Stimulated activated CD8-positive, alpha-beta memory T cell treated with anti-CD3 and anti-CD28 coated beads, Interleukin-15, amount 100 ng/mL, for 48 hours (primary cell): ENCODE measurements around the gene QRICH2.
"Not testable (repeated sequence)": the region's sequence is repeated elsewhere in the genome, so short reads cannot be mapped to it uniquely, and the experiment has no call there.

Experiments used
- DNase-seq, 2 donors: peaks; one replicate each; pipeline ENCODE4 v3.0.0-alpha.2; 2020; ENCODE audit warnings: low read depth in 2 of 2

The QRICH2 gene, protein sequence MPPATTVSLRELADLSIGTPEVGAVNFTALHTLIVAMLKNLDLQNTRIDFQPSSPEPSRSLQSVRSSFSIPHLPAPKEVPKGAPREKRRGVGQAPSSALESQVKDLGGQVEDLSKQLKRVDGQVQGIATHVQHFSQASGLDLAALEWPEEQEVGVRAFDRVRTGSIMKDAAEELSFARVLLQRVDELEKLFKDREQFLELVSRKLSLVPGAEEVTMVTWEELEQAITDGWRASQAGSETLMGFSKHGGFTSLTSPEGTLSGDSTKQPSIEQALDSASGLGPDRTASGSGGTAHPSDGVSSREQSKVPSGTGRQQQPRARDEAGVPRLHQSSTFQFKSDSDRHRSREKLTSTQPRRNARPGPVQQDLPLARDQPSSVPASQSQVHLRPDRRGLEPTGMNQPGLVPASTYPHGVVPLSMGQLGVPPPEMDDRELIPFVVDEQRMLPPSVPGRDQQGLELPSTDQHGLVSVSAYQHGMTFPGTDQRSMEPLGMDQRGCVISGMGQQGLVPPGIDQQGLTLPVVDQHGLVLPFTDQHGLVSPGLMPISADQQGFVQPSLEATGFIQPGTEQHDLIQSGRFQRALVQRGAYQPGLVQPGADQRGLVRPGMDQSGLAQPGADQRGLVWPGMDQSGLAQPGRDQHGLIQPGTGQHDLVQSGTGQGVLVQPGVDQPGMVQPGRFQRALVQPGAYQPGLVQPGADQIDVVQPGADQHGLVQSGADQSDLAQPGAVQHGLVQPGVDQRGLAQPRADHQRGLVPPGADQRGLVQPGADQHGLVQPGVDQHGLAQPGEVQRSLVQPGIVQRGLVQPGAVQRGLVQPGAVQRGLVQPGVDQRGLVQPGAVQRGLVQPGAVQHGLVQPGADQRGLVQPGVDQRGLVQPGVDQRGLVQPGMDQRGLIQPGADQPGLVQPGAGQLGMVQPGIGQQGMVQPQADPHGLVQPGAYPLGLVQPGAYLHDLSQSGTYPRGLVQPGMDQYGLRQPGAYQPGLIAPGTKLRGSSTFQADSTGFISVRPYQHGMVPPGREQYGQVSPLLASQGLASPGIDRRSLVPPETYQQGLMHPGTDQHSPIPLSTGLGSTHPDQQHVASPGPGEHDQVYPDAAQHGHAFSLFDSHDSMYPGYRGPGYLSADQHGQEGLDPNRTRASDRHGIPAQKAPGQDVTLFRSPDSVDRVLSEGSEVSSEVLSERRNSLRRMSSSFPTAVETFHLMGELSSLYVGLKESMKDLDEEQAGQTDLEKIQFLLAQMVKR (N-terminal part only)

DNA sequence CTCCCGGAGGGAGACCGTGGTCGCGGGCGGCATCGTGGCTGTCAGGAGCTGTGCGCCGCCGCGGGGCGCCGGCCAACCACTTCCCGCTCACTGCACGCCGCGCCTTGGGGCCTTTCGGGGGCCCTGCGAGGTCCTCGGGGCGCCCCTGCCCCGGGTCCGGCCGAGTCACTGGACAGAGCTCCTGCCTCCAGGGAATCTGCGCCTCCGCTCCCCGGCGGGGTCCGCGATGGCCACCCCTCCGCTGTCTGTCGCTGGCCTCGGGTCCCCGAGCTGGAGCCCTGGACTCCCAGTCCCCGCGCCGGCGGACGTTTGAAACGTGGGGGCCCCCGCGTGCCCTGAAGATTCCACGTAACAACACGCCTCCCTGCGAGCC, at the start of gene QRICH2:
Gene QRICH2 (minus strand): TSS at position 311 of the 373 bp plus-strand sequence. CDS start 278 bp downstream, at position 33.
- no peak for DNase-seq

DNA sequence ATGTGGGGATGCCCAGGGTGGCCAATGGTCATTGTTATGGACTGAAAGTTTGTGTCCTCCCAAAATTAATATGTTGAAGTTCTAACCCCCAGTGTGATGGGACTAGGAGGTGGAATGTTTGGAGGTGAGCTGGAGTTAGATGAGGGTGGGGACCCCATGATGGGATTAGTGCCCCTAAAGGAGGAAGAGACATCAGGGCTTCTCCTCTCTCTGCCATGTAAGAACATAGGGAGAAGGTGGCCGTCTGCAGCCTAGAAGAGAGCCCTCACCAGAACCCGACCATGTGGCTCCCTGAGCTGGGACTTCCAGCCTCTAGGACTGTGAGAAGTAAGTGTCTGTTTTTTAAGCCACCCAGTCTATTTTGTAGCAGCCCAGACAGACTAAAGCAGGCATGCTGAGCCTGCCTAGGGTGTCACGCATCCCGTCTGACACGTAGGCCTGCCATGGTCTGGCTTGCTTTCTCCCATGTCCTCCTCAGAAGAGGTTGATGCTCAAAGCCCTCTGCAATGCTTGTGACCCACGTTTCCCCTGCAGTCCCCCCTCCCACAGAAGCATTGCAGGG, 49.6 kb upstream of the QRICH2 start:
- DNase-seq: no peak

DNA sequence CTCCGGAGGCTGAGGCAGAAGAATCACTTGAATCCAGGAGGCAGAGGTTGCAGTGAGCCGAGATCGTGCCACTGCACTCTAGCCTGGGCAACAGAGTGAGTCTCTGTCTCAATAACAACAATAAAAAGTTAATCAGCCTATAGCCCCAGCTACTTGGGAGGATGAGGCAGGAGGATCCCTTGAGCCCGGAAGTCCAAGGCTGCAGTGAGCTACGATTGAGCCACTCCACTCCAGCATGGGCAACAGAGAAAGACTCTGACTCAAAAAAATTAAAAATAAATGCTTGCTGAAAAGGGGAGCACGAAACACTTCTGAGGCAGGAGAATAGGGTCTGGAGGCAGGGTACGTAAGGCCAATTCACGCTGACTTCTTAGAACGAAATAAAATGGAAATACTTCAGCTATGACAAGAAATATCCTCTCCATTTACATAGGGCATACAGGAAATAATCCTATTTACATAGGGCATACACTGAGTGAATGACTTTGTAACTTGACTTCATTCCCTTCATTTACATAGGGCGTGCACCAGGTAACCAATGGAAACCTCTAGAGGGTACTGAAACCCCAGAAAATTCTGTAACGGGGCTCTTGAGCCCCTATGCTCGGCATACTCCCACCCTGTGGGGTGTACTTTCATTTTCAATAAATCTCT, 48.9 kb upstream of the QRICH2 start:
- no peak for DNase-seq

DNA sequence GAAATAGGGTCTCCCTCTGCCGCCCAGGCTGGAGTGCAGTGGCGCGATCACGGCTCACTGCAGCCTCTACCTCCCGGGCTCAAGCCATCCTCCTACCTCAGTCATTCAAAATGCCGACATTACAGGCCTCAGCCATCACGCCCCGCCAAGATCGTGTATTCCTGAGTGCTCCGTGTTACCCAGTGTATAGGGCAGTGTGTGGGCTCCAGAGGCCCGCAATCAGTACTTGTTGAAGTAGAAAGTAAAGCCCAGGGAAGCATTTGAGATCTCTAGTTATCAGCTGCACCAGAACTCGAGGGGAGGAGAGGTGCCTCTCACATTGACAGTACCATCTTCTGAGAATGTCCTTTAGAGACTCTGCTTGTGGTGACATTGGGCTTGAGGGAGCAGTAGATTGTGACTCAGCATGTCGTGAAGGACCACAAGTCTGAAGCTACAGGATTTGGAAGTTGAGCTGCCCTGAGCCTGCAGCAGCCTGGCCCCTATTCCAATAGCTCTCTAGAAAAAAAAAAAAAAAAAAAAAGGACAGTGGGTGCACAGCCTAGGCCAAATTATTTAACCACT, 46.8 kb upstream of the QRICH2 start:
- no peak for DNase-seq

DNA sequence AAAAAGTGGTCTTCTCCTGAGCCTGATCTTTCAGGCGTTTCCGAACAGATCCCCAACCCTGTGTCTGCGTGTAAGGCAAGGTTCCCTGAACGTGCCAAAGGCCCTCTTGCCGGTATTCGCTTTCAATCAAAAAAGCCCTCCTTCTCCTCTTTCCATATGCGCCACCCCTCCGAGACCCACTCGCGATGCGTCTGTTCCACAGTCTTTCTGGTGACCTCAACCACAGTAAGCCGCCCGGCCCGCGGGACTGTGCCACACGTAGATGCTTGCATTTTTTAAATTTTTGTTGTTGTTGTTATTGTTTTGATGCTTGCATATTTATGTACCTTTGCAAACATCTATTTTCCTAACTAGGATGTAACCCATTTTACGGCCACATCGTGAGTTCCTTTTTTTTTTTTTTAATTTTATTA, 46.2 kb upstream of the QRICH2 start:
- no peak for DNase-seq

DNA sequence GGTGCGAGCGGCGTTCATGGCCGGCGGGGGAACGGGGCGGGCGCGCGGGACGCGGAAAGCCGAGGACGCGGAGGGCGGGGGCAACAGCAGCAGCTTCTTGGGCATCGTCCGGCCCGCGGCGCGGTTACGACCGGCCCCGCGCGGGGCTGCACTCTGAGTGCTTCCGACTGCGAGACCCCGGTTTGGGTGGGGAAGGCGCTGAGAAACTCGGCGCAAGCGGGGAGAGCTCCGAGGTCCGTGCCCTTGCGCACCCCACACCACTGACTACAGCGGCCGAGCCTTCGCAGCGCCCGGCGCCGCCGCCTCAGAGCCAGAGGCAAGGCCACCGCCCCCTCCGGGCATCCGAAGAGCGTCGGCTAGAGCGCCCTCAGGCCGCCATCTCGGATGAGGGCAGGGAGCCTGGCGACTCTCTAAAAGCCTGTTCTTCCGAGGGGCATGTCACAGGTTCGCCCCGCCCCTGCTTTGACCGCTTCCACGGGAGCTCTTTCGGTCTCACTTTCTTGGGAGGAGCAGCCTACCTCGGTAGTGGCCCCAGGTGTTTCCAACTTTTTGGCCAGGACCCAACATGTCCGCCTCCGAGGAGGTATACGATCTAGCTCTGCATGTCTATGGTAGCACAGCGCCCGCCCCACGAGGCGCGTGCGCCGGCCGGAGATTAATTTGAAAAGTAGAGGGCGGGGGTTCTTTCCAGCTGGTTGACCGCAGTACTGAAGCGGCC, 45.7 kb upstream of the QRICH2 start, which contains the start of gene PRPSAP1:
Gene PRPSAP1 (minus strand): TSS at position 318 of the 718 bp plus-strand sequence. CDS start 213 bp downstream, at position 105.
- peak; percentile 72 to 78 for DNase-seq

DNA sequence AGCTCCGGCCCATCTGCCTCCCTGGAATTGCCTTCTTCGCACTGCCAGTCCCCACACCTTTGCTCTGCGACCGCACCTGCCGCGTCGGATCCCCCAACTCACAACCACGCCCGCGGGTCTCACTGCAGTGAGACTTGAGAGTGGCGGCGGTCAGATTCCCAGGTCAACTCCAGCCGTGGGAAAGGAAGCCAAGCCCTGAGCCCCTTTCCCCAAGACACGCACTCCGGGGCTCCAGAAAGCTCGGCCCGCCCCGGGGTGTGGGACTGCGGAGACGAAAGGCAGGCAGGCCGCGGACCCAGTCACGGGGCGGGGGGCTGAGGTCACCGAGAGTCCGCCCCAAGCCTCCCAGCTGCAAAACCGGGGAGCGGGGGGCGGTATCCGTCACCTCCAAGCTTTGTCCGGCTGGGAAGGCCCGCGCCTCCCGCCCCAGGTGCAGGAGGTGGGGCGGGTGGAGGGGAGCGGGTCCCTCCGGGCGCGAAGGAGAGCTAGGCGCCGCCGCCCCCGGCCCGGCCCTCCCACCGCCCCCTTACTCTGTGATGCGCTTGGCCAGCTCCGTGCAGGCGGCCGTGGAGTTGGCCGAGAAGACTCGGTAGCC, 45.0 kb upstream of the QRICH2 start:
- DNase-seq: no peak

DNA sequence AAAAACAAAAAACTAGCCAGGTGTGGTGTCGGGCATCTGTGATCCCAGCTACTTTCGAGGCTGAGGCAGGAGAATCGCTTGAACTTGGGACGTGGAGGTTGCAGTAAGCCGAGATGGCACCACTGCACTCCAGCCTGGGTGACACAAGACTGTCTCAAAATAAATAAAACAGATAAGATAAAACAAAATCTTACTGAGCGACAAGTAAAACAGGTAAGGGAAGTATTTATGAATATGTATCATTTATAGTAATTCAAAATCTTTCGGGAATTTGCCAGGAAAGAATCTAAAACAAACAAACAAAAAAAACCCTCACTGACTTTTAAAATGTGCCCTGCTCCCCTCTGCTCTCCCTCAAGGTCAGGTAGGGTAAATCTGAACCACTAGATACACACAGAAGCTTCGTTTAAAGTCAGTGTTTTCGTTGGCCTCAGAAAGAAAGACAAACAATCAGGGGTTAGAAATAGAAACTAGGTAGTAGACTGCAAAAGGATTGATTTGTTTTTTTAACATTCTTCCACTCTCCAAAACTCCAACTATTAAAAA, 43.5 kb upstream of the QRICH2 start:
- DNase-seq: no peak

DNA sequence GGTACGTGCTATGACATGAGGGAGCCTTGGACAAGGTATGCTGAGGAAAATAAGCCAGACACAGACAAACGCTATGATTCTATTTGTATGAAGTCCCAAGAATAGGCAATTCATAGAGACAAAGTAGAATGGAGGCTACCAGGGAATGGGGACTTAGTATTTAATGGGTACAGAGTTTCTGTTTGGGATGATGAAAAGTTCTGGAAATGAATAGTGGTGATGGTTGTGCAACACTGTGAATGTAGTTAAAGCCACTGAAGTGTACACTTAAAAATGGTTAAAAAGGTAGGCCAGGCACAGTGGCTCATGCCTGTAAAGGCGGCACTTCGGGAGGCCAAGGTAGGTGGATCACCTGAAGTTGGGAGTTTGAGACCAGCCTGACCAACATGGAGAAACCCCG, 42.4 kb upstream of the QRICH2 start:
- DNase-seq: no peak

DNA sequence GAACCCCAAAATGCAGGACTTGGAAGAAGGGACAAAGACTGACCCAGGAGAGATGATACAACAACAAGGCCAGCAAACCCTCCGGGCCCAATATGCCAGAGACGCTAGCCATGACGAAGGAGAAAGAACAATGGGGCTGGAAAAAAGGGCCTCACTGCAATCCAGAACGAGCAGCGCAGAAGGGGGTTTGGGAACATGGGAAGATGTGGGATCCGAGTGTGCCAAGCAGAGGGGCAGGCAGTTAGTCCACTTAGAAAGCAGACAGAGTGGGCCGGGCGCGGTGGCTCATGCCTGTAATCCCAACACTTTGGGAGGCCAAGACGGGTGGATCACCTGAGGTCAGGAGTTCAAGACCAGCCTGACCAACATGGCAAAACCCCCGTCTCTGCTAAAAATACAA, 38.9 kb upstream of the QRICH2 start:
- not testable (repeated sequence) for DNase-seq

DNA sequence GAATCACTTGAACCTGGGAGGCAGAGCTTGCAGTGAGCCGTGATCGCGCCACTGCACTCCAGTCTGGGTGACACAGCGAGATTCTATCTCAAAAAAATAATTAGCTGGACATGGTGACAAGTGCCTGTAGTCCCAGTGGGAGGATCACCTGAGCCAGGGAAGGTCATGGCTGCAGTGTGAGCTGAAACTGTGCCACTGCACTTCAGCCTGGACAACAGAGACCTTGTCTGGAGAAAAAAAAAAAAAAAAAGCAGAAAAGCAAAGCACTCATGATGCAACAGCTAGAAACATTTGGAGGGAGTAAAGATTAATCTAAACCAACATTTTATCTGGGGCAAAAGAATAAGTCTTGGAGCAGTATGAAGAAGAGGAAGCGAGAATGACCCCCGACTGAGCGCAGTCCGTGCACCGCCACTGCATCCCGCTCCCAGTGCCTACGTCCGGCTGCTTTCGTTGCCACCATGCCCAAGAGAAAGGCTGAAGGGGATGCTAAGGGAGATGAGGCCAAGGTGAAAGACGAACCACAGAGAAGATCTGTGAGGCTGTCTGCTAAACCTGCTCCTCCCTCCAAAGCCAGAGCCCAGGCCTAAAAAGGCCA, 37.4 kb upstream of the QRICH2 start:
- DNase-seq: no peak

DNA sequence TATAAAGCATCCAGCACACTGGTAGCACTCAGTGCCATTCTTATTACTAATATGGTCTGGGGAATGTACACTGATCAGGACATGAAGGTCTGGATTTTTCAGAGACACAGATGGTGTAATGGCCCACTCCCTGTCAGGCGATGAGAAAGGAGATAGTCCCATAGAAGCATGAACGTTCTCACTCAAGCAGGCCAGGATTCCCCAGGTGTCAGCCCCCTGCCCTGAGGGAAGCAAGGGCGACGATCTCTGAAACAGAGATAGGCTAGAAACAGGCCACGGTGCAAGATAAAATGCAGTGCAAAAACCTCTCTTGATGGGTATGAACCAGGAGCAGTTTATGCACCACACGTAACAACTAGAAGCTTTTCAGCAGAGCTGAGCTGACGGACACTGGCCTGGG, 35.0 kb upstream of the QRICH2 start:
- DNase-seq: no peak

DNA sequence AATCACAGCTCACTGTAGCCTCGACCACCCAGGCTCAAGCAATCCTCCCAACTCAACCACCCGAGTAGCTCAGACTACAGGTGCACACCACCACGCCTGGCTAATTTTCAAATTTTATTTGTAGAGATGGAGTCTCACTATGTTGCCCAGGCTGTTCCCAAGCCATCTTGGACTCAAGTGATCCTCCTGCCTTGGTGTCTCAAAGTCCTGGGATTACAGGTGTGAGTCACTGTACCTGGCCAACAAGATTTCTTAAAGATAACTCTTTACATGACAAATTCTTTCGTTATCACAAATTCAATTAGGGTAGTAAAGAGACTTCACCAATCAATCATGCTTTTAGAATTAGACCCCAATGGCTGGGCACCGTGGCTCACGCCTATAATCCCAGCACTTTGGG, 33.2 kb upstream of the QRICH2 start:
- DNase-seq: no peak

DNA sequence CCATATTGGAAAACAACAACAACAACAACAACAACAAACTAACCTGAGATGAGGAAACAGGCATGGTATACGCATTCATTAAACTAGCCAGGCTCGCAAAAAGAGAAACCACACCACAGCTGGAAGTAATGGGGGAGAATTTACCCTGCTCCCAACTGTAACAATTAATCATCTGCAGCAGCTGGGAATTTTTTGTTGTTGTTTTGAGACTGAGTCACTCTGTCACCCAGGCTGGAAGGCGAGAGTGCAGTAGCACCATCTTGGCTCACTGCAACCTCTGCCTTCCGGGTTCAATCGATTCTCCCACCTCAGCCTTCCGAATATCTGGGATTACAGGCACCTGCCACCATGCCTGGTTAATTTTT, 29.3 kb upstream of the QRICH2 start:
- no peak for DNase-seq

DNA sequence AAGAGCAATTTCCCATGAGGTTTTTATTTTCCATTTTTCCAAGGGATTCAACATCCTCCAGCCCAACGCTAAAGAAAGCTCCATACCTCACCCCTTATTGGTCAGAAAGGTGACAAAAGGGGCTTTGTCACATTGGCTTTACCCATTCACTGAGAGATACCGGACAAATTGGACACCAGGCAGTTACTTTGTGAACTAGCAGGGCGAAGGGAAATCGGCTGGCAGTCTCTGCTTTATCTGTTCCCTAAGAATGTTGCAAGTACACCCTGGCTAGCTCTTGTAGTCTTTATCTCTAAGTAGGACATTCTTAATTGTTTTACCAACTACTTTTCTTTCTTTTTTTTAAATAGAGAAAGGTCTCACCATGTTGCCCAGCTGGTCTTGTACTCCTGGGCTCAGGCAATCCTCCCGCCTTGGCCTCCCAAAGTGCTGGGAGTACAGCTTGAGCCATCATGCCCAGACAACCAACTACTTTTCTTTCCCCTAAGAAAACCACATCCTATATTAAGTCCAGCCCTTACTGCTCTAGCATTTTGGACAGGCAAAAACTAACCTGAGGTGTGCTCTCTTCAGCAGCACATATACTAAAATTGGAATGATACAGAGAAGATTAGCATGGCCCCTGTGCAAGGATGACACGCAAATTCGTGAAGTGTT, 28.8 kb upstream of the QRICH2 start:
- DNase-seq: no peak

DNA sequence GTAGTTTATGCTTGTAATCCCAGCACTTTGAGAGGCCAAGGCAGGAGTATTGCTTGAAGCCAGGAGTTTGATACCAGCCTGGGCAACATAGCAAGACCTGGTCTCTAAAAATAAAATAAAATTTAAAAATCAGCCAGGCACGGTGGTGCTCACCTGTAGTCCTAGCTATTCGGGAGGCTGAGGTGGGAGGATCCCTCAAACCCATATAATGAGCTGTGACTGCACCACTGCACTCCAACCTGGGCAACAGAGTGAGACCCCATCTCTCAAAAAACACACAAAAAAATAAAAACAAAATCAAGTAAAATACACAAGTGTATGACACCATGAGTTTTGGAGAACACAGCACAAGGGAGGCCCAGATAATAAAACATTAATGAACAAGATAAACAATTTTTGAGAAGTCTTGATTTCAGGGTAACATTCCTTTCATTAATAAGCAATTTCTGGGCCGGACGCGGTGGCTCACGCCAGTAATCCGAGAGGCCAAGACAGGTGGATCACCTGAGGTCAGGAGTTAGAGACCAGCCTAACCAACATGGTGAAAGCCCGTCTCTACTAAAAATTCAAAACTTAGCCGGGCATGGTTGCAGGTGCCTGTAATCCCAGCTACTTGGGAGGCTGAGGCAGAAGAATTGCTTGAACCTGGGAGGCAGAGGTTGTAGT, 27.8 kb upstream of the QRICH2 start:
- no peak for DNase-seq

DNA sequence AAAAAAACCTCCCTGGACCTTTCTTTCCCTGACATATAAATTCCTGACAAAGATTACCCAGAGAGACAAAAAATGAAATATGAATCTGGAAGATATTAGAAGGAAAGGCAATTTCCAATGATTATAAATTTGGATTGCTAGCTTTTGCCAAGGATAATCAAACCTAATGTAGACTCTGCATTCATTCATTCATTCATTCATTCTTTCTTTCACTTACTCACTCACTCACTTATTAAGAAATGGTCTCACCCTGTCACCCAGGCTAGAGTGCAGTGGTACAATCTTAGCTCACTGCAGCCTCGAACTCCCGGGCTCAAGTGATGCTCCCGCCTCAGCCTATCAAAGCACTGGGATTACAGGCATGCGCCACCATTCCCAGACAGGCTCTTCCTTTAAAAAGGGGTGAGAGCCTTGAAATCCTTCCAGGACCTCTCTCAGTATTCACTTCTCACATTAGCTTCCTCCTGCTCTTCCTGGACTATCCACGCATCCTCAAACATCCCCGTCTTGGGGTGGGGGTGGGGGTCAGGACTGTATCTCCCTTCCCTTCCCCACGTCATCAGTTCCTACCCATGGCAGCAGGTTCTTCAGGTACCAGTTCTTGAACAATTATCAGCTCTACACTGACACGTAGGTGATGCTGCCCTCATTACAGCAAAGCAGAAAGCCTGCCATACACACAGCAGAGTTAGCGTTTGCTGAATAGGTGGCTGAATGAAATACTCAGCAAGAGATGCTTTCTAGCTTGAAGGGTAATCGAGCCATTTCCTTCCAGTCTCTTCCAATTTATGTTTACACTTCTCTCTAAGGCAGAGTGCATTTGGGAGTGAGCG, 25.8 kb upstream of the QRICH2 start:
- DNase-seq: no peak
